ENCODE measurements around the gene INAFM1.
"Not testable (repeated sequence)": the region's sequence is repeated elsewhere in the genome, so short reads cannot be mapped to it uniquely, and the experiment has no call there.

Gene INAFM1

DNA sequence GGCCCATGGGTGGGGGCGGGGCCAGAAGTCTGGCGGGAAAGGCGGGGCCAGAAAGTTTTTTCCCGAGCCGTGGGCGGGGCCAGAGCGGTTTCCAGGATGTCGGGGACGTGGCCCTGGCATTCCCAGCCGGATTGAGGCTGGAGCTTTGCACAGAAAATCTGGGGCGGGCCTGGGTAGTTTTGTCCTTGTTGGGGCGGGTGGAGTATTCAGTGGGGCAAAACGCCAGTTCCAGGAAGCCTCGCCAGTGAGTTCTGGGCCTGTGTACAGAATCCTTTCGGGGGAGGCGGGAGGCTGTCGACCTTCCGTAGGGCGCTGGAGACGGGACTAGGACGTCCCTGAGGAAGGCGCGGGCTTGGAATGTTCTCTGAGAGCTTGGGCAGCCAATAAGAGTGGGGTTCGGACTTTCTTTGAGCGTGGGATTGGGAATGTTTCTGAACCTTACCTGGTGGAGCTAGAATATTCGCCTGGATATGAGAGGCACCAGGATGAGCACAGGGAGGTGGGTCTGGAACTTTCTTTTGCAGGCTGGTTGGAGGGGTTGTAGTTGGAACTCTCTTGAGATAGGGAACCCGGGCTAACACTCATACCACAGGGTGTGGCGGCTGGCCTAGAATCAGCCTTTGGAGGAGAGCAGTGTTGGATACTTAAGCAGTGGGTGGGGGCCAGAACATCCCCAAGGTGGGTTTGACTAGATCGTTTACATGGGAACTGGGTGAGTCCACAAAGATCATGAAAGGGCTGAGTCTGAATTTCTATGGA lies 17.1 kb upstream of the INAFM1 start:
- Histone ChIP-seq H3K27ac (peak overlapping the region; percentile 92), H3K36me3 (peaks cover 37% of the 10 kb centered on the region), H3K27me3 (ENCODE audit: insufficient read depth, low read depth, severe bottlenecking) (no peaks in the 10 kb centered on the region), H3K9me3 (ENCODE audit: severe bottlenecking) (no peaks in the 10 kb centered on the region), H3K4me3 (ENCODE audit: low read depth, low read length) (peak overlapping the region; percentile 73)
- DNase-seq = no peak
- TF ChIP-seq CTCF (IDR thresholded peaks at IDR 0.05; ENCODE audit: low read depth, low read length) = no peak

GRCh38 chr19:47258434-47258833 lies 16.3 kb upstream of the INAFM1 start:
- Histone ChIP-seq H3K36me3 (peaks cover 43% of the 10 kb centered on the region), H3K27ac (peak overlapping the region; percentile 92), H3K4me3 (ENCODE audit: low read depth, low read length) (no peak overlapping the region), H3K27me3 (ENCODE audit: insufficient read depth, low read depth, severe bottlenecking) (no peaks in the 10 kb centered on the region), H3K9me3 (ENCODE audit: severe bottlenecking) (no peaks in the 10 kb centered on the region)
- no peak for DNase-seq
- no peak for TF ChIP-seq CTCF (IDR thresholded peaks at IDR 0.05; ENCODE audit: low read depth, low read length)

- Histone ChIP-seq H3K27me3 (ENCODE audit: insufficient read depth, low read depth, severe bottlenecking) (no peaks in the 10 kb centered on the region), H3K27ac (no peak overlapping the region), H3K4me3 (ENCODE audit: low read depth, low read length) (no peak overlapping the region), H3K36me3 (peaks cover 49% of the 10 kb centered on the region), H3K9me3 (ENCODE audit: severe bottlenecking) (no peaks in the 10 kb centered on the region)
- TF ChIP-seq CTCF (IDR thresholded peaks at IDR 0.05; ENCODE audit: low read depth, low read length) = no peak
- DNase-seq = no peak
Measured at GRCh38 chr19:47258895-47259555, 15.7 kb upstream of the INAFM1 start.

- no peaks in the 10 kb centered on the region for H3K27me3 ChIP-seq (ENCODE audit: insufficient read depth, low read depth, severe bottlenecking)
- no peak for DNase-seq
- H3K36me3 ChIP-seq = peaks cover 60% of the 10 kb centered on the region
- no peak for TF ChIP-seq CTCF (IDR thresholded peaks at IDR 0.05; ENCODE audit: low read depth, low read length)
- no peaks in the 10 kb centered on the region for H3K9me3 ChIP-seq (ENCODE audit: severe bottlenecking)
- H3K4me3 ChIP-seq (ENCODE audit: low read depth, low read length) = no peak overlapping the region
- no peak overlapping the region for H3K27ac ChIP-seq
Measured at GRCh38 chr19:47260476-47260875, 14.2 kb upstream of the INAFM1 start.

DNA sequence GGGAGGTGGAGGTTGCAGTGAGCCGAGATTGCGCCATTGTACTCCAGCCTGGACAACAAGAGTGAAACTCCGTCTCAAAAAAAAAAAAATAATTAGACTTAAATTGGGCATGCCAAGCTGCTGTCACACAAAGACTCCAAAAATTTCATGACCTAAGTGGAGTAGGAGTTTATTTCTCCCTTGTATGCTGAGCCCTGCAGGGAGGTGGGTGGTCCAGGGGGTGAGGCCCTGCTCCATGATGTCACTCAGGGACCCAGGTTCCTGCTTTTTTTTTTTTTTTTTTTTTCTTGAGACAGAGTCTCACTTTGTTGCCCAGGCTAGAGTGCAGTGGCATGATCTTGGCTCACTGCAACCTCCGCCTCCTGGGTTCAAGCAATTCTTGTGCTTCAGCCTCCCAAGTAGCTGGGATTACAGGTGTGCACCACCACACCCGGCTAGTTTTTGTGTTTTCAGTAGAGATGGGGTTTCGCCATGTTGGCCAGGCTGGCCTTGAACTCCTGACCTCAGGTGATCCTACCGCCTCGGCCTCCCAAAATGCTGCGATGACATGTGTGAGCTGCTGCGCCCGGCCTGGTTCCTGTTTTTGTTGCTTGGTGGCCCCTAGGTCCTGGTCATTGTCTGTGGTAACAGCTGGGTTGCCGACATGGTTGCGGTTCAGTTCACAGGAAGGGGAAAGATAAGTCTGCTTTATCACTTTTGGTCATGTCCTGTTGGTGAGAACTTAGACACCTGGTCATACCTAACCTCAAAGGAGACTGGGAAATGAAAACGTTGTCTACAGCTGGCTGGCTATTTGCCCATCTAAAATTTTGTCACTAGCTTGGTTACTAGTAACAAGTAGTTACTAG lies 12.5 kb upstream of the INAFM1 start:
- not testable (repeated sequence) for H3K4me3 ChIP-seq (ENCODE audit: low read depth, low read length); H3K9me3 ChIP-seq (ENCODE audit: severe bottlenecking); H3K27ac ChIP-seq; DNase-seq; H3K27me3 ChIP-seq (ENCODE audit: insufficient read depth, low read depth, severe bottlenecking)
- H3K36me3 ChIP-seq = peaks cover 72% of the 10 kb centered on the region

DNA sequence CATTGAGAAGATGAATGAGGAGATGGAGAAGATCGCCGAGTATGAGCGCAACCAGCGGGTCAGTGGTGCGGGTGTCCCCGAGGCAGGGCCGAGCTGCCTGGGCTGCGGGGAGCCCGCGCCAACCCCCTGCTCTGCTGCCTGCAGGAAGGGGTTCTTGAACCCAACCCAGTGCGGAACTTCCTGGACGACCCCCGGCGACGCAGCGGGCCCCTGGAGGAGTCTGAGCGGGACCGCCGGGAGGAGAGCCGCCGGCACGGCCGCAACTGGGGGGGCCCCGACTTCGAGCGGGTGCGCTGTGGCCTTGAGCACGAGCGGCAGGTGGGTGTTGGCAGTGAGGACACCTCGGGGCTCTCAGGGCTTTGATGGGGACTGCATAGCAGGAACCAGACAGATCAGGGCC lies 10.1 kb upstream of the INAFM1 start:
- no peak for TF ChIP-seq CTCF (IDR thresholded peaks at IDR 0.05; ENCODE audit: low read depth, low read length)
- H3K27me3 ChIP-seq (ENCODE audit: insufficient read depth, low read depth, severe bottlenecking) = no peaks in the 10 kb centered on the region
- no peak overlapping the region for H3K27ac ChIP-seq
- no peaks in the 10 kb centered on the region for H3K9me3 ChIP-seq (ENCODE audit: severe bottlenecking)
- no peak for DNase-seq
- peaks cover 79% of the 10 kb centered on the region for H3K36me3 ChIP-seq
- H3K4me3 ChIP-seq (ENCODE audit: low read depth, low read length) = no peak overlapping the region

All from WERI-Rb-1 (cell line).